CD4-positive, alpha-beta T cell treated with Interferon alpha-2 for 1 hour (primary cell): Measurements from ENCODE around the gene ARSJ.

Experiments used
- DNase-seq, 2 donors: peaks; one replicate each; pipeline ENCODE4 v3.0.0-alpha.2; 2020 to 2022

Gene ARSJ

DNA sequence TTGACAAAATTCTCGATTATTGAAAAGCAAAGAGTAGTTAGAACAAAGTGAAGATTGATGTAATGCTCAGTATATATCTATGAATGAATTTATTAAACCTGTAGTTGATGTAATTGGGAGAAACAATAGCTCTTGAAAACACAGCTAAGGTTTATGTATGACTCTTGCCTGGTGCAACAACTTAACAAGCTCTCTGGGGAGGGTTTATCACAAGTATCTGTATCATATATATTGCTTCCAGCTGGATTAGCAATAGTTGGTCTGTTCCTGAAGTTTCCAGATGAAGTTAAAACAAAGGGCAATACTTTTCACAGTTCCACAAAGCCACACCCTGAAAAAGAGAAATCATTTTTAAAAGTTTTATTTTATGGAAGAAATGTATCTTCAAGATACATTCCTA, 91.4 kb downstream of the ARSJ start:
- DNase-seq = no peak

DNA sequence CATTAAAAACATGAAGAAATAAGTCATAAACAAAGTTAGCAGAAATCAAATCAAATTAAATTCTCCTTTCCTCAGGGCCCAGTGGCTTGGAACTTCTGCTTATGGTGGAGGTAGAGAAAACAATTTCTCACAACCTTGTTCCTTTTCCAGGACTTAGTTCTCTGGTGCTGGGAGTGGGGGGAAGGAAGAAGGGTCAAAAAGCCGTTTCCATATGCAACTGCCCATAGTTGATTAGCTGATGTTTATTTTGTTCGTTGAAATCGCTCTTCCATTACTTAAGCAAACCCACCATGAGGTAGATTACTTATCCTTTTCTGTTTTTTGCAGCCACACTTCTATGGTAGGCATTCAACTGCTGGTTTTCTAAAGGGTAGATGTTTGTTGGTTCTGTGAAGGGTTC, 94.2 kb downstream of the ARSJ start:
- no peak for DNase-seq

DNA sequence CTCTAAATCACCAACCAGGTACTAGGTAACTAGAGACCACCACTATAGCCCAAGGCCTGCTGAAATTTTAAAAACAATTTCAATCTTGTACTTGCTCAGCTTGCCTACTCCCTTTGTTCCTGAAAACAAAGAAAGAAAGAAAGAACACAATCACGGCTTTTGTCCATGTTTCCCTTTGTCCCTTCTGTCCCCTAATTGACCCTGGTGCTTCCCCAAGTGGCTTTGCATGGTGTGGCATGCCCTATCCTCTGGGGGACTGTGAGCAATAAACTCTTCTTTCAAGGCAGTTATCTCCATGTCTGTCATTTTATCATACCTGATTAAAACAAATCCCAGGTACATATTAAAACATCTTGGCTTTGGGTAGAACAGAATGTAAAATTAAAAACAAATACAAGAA, 94.8 kb downstream of the ARSJ start:
- no peak for DNase-seq

DNA sequence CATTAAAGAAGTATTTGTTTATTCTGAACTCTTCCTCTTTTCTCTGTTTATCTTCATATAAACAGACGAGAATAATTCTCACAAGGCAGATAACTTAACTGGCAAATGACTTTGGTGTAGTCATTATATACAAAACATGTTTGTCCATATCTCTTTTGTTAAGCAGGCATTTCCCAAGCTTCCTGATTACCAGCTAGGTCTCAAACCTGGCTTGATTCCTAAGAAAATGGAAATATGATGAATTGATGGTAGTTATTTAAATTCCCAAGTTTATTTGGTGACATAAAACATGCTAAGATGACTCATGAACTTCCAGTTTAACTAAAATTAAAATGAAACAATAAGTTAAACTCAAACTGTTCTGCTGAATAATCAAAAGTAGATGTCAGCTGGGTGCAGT, 96.8 kb downstream of the ARSJ start:
- no peak for DNase-seq

DNA sequence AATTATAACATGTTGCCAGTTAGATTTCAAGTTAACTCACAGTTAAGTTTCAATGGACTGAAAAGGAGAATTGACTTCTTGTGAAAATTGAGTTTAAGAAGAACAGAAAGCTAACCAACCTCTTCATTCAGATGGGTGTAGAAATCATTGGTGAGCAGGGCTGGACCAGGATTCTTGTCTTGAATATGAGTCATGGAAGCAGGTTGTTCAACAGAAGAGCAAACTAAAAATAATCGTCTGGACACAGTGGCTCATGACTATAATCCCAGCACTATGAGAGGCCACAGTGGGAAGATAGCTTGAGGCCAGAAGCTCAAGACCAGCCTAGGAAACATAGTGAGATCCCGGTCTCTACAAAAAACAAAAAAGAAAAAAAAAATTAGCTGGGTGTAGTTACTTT, 98.2 kb downstream of the ARSJ start:
- no peak for DNase-seq

DNA sequence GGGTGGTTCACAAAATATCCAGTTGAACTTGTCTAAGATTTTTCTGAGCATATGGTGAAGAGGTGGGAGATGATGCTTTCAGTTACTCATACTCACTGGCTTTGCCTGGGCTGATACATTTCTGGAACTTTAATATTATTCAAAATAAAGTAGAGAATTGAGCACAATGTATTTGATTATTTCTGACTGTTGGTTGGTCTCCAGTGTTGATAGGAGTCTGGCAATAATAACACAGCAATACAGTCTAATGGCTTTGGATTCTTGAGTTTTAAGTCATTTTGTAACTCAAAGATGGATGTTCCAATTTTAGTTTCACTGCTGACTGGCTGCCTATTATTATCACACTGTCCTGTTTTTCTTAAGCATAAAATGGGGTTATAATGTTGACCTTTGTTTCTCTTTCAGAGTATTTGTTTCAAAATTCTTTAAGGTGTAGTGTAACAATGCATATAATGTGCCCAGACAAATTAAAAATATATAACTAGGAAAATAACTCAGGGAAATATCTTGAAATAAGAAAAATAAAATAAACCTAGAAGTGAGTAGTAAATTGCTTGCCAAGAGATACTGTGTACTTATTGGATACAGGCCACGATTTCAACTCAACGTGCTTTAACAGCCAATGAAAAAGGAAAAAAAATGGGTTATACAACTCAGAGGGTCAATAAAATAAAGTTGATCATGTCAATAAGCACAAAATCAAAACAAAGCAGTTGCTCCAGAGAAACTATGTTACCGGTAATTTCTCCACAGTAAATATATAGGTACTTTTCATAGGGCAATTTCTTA, 99.0 kb downstream of the ARSJ start:
- DNase-seq = no peak

DNA sequence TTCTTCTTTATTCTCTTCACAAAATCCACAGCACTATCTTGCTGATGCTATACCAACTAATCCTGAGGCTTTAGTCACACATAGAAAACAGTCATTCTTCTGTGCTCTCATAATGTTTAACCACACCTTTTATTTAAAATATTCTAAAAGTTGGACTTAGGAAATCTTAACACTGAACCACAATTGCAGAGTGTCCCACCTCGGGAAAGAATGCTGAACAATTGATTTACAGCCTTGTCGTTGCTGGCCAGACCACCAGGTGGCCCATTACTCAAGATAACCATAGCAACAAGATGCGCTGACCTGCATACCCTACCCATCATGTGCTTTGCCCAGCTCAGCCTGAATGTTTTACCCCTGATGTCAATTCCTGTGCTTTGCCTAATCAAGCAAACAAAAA, 100.8 kb downstream of the ARSJ start:
- no peak for DNase-seq

DNA sequence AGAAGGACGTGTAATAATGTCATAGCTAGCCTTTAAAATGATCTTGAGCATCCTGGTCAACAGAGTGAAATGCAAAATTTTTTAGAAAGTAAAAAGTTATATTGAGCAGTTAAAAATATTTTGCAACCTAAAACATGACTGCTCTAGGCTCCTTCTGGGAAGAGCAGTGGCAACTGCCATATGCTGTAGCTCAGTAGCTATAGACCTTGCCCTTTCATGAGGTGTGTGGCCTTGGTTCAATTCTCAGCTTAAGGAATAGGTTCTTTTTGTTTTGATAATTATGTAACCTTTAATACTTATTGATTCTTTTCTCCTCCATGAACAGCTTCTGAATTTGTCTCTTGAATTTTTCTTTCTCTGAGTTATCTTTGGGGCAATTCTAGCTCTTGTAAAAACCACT, 105.0 kb downstream of the ARSJ start:
- DNase-seq = no peak

DNA sequence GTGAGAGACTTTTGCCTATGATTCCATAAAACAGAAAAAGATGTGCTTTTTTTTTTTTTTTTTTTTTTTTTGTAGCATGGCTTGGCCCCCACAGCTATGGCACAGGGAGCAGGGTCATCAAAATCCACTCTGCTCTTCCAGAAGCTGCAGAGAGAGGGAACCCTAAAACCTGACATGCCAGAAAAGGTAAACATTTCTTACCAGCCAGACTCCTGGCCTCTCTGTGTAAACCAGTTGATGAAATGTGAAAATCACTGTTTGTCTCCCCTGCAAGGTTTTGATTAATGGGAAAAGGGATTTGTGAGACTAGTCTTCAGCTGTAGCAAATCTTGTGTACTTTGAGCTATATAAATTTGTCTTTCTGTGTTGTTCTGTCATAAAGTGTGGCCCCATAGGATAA, 105.9 kb downstream of the ARSJ start:
- no peak for DNase-seq

DNA sequence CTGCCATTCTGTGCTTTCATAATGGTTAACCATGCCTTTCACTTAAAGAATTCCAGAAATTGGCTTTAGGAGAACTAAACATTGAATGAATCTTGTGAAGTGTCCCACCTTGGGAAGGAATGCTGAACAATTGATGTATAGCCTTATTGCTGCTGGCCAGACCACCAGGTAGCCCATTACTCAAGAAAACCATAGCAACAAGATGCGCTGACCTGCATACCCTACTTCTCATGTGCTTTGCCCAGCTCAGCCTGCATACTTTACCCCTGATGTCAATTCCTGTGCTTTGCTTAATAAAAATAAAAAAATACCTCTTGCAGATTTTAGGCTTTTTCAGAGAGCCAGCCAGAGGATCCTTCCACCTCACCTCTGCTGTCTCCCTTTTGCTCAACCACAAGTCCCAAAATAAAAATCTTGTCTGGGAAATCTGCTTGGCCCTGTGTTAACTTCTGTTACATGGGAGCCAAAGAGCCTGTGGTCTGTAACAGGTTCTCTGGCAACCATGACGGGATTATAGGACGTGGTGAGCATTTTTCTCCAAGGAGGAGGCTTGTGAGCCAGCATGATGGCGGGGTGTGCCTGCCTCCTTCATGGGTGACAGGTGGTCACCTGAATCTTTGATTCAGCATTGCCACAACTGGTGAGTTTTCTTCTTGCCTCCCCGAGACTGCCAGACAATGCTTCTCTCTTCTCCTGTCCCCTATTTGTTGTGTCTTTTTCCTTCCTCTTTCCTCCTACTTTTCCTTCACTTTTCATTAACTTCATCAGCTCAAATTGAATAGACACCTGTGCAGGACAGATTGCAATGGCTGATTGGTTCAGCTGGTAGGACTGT, 106.8 kb downstream of the ARSJ start:
- DNase-seq = no peak

DNA sequence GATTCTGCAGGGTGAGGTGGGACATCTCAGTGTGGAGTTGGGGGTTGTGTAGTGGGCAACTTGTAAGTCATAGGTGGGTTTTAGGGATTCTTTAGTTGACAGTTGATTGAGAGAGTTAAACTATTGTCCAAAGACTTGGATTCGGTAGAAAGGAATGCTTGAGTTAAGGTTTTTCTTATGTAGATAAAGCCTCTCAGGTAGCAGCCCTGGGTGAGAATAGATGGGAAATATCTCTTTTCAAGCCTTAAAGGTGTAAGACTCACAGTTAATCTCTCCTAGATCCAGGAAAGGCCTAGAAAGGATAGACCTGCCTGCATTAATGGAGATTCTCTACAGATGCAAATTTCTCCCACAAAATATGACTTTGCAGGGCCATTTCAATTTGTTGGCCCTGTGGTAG, 108.4 kb downstream of the ARSJ start:
- DNase-seq = no peak

DNA sequence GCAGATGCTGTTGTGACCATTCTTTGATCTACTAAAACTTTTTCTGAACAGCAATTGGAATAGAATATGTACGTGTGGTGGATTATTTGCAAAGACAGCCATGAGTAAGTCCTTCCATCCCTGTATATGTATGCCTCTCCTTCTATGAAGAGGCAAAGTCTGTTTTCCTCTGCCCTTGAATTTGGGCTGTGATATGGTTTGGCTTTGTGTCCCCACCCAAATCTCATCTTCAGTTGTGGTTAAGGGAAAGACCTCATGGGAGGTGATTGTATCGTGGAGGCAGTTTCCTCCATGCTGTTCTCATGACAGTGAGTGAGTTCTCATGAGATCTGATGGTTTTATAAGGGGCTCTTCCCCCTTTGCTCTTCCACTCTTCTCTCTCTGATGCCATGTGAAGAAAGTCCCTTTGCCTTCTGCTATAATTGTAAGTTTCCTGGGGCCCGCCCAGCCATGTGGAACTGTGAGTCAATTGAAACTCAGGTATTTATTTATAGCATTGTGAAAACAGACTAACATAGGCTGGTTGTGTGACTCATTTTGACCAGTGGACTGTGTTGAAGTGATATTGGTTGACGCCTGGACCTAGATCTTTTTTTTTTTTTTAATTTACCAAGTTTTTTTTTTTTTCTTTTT, 109.6 kb downstream of the ARSJ start:
- DNase-seq = no peak

DNA sequence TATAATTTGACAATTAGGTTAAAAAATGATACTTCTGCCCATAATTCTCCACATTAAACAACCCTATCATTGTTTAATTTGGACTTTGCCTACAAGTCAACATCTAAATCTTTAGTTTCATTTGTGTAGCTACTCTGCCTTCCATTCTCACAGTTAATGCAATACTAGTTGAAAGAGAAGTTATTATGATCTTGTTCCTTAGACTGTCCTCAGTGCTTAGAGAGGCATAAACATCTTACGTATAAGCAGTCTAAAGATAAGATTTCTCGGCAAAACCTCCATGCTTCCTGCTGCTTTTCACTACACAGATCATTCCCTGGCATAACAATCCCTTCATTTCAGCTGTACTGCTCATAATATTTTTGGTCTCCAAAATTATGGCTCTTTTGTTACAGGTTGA, 112.8 kb downstream of the ARSJ start:
- DNase-seq = no peak

DNA sequence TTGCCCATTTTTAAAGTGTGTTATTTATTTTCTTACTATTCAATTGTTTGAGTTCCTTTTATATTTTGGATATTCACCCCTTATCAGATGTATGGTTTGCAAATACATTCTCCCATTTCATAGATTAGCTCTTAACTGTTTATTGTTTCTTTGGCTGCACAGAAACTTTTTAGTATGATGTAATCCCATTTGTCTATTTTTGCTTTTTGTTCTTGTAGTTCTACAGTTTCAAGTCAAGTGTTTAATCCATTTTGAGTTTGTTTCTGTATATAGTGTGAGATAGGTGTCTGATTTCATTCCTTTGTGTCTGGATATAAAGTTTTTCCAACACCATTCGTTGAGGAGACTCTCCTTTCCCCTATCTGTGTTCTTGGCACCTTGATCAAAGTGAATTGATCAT, 120.5 kb downstream of the ARSJ start:
- DNase-seq = no peak

DNA sequence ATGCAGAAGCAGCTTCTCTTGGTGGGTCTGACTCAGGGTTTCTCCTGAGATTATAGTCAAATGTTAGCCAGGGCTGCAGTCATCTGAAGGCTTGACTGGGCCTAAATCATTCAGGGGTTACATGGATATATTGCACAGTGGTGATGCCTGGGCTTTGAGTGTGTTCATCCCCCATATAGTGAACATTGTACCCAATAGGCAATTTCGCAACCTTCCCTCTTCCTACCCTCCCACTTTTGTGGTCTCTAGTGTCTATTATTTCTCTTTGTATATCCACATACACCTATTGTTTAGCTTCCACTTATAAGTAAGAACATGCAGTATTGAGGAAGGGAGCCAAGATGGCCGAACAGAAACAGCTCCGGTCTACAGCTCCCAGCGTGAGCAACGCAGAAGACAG, 127.6 kb downstream of the ARSJ start:
- no peak for DNase-seq
